WTC11 (cell line): ENCODE results near the gene OR8U1. TPM values are rescaled to one million over a fixed set of nuclear protein-coding genes. Genes with fewer than 3 reads are reported as not detected.

Source experiments
- AR ChIP-seq: fragments of 250-450 bp; sonication (Bioruptor Pico); IDR thresholded peaks from 2 replicates; pipeline ENCODE4 v1.9.0; 2021; ENCODE audit warnings: mild to moderate bottlenecking
- ARID4B ChIP-seq: sonication (generic); formaldehyde crosslinking; IDR thresholded peaks from 2 replicates; pipeline ENCODE4 v1.8.0; 2023; ENCODE audit warnings: missing genetic modification reagents, mild to moderate bottlenecking, borderline replicate concordance
- ATF3 ChIP-seq: sonication (generic); formaldehyde crosslinking; conservative IDR thresholded peaks from 2 replicates; pipeline ENCODE4 v1.8.1; 2022; ENCODE audit warnings: mild to moderate bottlenecking, missing genetic modification reagents
- ATF6 ChIP-seq: sonication (generic); formaldehyde crosslinking; IDR thresholded peaks from 2 replicates; pipeline ENCODE4 v1.8.1; 2023; ENCODE audit warnings: mild to moderate bottlenecking, missing genetic modification reagents
- ETV6 ChIP-seq: sonication (generic); formaldehyde crosslinking; IDR thresholded peaks from 2 replicates; pipeline ENCODE4 v1.8.1; 2022; ENCODE audit warnings: mild to moderate bottlenecking, missing genetic modification reagents
- FOXP1 ChIP-seq: sonication (generic); formaldehyde crosslinking; IDR thresholded peaks from 2 replicates; pipeline ENCODE4 v1.8.0; 2022; ENCODE audit warnings: missing genetic modification reagents, mild to moderate bottlenecking, moderate library complexity, borderline replicate concordance
- KAT7 ChIP-seq: sonication (generic); formaldehyde crosslinking; IDR thresholded peaks from 2 replicates; pipeline ENCODE4 v1.8.1; 2023; ENCODE audit warnings: missing genetic modification reagents, mild to moderate bottlenecking, borderline replicate concordance
- MLX ChIP-seq: sonication (generic); formaldehyde crosslinking; IDR thresholded peaks from 2 replicates; pipeline ENCODE4 v1.8.1; 2023; ENCODE audit warnings: mild to moderate bottlenecking, missing genetic modification reagents, moderate library complexity
- NR3C1 ChIP-seq: sonication (generic); formaldehyde crosslinking; conservative IDR thresholded peaks from 2 replicates; pipeline ENCODE4 v1.8.1; 2023; ENCODE audit warnings: low read depth, mild to moderate bottlenecking, missing genetic modification reagents
- OVOL2 ChIP-seq: fragments of 250-450 bp; sonication (Bioruptor Pico); IDR thresholded peaks from 2 replicates; pipeline ENCODE4 v1.9.0; 2021; ENCODE audit warnings: mild to moderate bottlenecking, borderline replicate concordance
- ZBTB21 ChIP-seq: sonication (generic); formaldehyde crosslinking; IDR thresholded peaks from 2 replicates; pipeline ENCODE4 v1.8.1; 2023; ENCODE audit warnings: mild to moderate bottlenecking, missing genetic modification reagents, borderline replicate concordance
- ZNF121 ChIP-seq: sonication (generic); formaldehyde crosslinking; IDR thresholded peaks from 2 replicates; pipeline ENCODE4 v1.8.0; 2023; ENCODE audit warnings: missing genetic modification reagents
- ZNF219 ChIP-seq: sonication (generic); formaldehyde crosslinking; IDR thresholded peaks from 2 replicates; pipeline ENCODE4 v1.8.0; 2023; ENCODE audit warnings: missing genetic modification reagents, mild to moderate bottlenecking, borderline replicate concordance
- ZNF416 ChIP-seq: fragments of 250-450 bp; sonication (Bioruptor Pico); IDR thresholded peaks from 2 replicates; pipeline ENCODE4 v1.9.0; 2021; ENCODE audit warnings: mild to moderate bottlenecking, inconsistent platforms
- ZNF532 ChIP-seq: fragments of 250-450 bp; sonication (Bioruptor Pico); IDR thresholded peaks from 2 replicates; pipeline ENCODE4 v1.9.0; 2021; ENCODE audit warnings: mild to moderate bottlenecking, borderline replicate concordance
- total RNA-seq: library from RNA; stranded (reverse); gene quantifications from 3 replicates; pipeline ENCODE4 v1.2.3, GENCODE V29; 2021

The OR8U1 gene
- total RNA-seq, 1 experiment from 2014 or later: not detected

GRCh38 chr11:56353991-56354390 is 21.4 kb upstream of the OR8U1 start, which contains the start of gene OR8J1 (continued):
- TF ChIP-seq ZNF532 (CRISPR knock-in tag): no peak
- TF ChIP-seq ZNF219 (CRISPR knock-in tag): no peak
- TF ChIP-seq MLX (CRISPR knock-in tag): no peak
- TF ChIP-seq NR3C1 (CRISPR knock-in tag): no peak
- no peak for TF ChIP-seq ZBTB21 (CRISPR knock-in tag)
- no peak for TF ChIP-seq ETV6 (CRISPR knock-in tag)
- no peak for TF ChIP-seq FOXP1 (CRISPR knock-in tag)
- no peak for TF ChIP-seq ARID4B (CRISPR knock-in tag)
- no peak for TF ChIP-seq AR (CRISPR knock-in tag)
- TF ChIP-seq ATF3: no peak
- no peak for TF ChIP-seq ZNF416
- no peak for TF ChIP-seq KAT7 (CRISPR knock-in tag)
- TF ChIP-seq OVOL2 (CRISPR knock-in tag): no peak
- no peak for TF ChIP-seq ZNF121
- TF ChIP-seq ATF6 (CRISPR knock-in tag): no peak
